H9 (cell line): Measurements from ENCODE around the gene ATP6V0A4. TPM values are rescaled to one million over a fixed set of nuclear protein-coding genes. Genes with fewer than 3 reads are reported as not detected.

ENCODE experiments used
- DNase-seq: peaks from one replicate; pipeline ENCODE4 v3.0.0-alpha.2; 2017
- H2AFZ ChIP-seq: one replicate; pipeline ENCODE4 v1.6.1; 2013; ENCODE audit warnings: mild to moderate bottlenecking, low read length, control low read depth, moderate library complexity
- H2AK5ac ChIP-seq: 2 replicates; pipeline ENCODE4 v1.6.1; 2013; ENCODE audit warnings: low read length, control low read depth, mixed read lengths; ENCODE audit not compliant: insufficient read length
- H2BK120ac ChIP-seq: one replicate; pipeline ENCODE4 v1.6.1; 2013; ENCODE audit warnings: low read depth, mild to moderate bottlenecking, low read length, control low read depth, inconsistent platforms; ENCODE audit not compliant: poor library complexity, severe bottlenecking
- H2BK12ac ChIP-seq: 2 replicates; pipeline ENCODE4 v1.6.1; 2013; ENCODE audit warnings: low read length, control low read depth, mixed read lengths, low read depth; ENCODE audit not compliant: insufficient read length
- H2BK15ac ChIP-seq: 2 replicates; pipeline ENCODE4 v1.6.1; 2013; ENCODE audit warnings: low read depth, low read length, control low read depth
- H2BK20ac ChIP-seq: one replicate; pipeline ENCODE4 v1.6.1; 2013; ENCODE audit warnings: low read depth, mild to moderate bottlenecking, low read length, control low read depth, inconsistent platforms; ENCODE audit not compliant: poor library complexity, severe bottlenecking
- H2BK5ac ChIP-seq: 2 replicates; pipeline ENCODE4 v1.6.1; 2013; ENCODE audit warnings: low read length, control low read depth, mixed read lengths; ENCODE audit not compliant: insufficient read length
- H3K14ac ChIP-seq: 2 replicates; pipeline ENCODE4 v1.6.1; 2013; ENCODE audit warnings: low read length, control low read depth; ENCODE audit not compliant: insufficient read depth
- H3K18ac ChIP-seq: 2 replicates; pipeline ENCODE4 v1.6.1; 2013; ENCODE audit warnings: low read depth, mild to moderate bottlenecking, mixed read lengths, low read length, control low read depth; ENCODE audit not compliant: insufficient read length
- H3K23ac ChIP-seq: 2 replicates; pipeline ENCODE4 v1.6.1; 2013; ENCODE audit warnings: low read length, control low read depth, mixed read lengths, low read depth; ENCODE audit not compliant: insufficient read length
- H3K23me2 ChIP-seq: 2 replicates; pipeline ENCODE4 v1.6.1; 2013; ENCODE audit warnings: low read depth, mild to moderate bottlenecking, mixed read lengths, low read length, control low read depth; ENCODE audit not compliant: insufficient read length, poor library complexity, severe bottlenecking
- H3K27ac ChIP-seq: 2 replicates; pipeline ENCODE4 v1.5.1; 2013; ENCODE audit warnings: low read length, control low read depth, mixed read lengths, low read depth; ENCODE audit not compliant: insufficient read length
- H3K27me3 ChIP-seq: 2 replicates; pipeline ENCODE4 v1.6.1; 2013; ENCODE audit warnings: low read length, control low read depth, inconsistent platforms; ENCODE audit not compliant: insufficient read depth
- H3K4ac ChIP-seq: 2 replicates; pipeline ENCODE4 v1.6.1; 2013; ENCODE audit warnings: low read depth, mild to moderate bottlenecking, control low read depth, inconsistent platforms, low read length, moderate library complexity
- H3K4me1 ChIP-seq: 2 replicates; pipeline ENCODE4 v1.6.1; 2013; ENCODE audit warnings: low read length, control low read depth, inconsistent platforms; ENCODE audit not compliant: insufficient read depth
- H3K4me2 ChIP-seq: 2 replicates; pipeline ENCODE4 v1.6.1; 2013; ENCODE audit warnings: low read length, control low read depth, mixed read lengths; ENCODE audit not compliant: insufficient read length, insufficient read depth
- H3K56ac ChIP-seq: 2 replicates; pipeline ENCODE4 v1.6.1; 2013; ENCODE audit warnings: low read depth, mild to moderate bottlenecking, mixed read lengths, low read length, control low read depth; ENCODE audit not compliant: insufficient read length
- H3K79me1 ChIP-seq: 2 replicates; pipeline ENCODE4 v1.6.1; 2013; ENCODE audit warnings: low read depth, mild to moderate bottlenecking, moderate library complexity, low read length, control low read depth, inconsistent platforms; ENCODE audit not compliant: insufficient read depth, poor library complexity, severe bottlenecking
- H3K79me2 ChIP-seq: 2 replicates; pipeline ENCODE4 v1.6.1; 2013; ENCODE audit warnings: low read length, control low read depth, inconsistent platforms; ENCODE audit not compliant: insufficient read depth
- H3K9ac ChIP-seq: 2 replicates; pipeline ENCODE4 v1.6.1; 2013; ENCODE audit warnings: low read length, control low read depth, mixed read lengths; ENCODE audit not compliant: insufficient read length; ENCODE audit errors: extremely low read depth
- H3K9me3 ChIP-seq: one replicate; pipeline ENCODE4 v1.6.1; 2013; ENCODE audit warnings: low read depth, low read length, inconsistent platforms; ENCODE audit not compliant: control insufficient read depth
- H3T11ph ChIP-seq: one replicate; pipeline ENCODE4 v1.6.1; 2013; ENCODE audit warnings: mild to moderate bottlenecking, low read length, control low read depth, inconsistent platforms
- H4K20me1 ChIP-seq: one replicate; pipeline ENCODE4 v1.6.1; 2013; ENCODE audit not compliant: control insufficient read depth, insufficient read length, insufficient read depth
- H4K5ac ChIP-seq: 2 replicates; pipeline ENCODE4 v1.6.1; 2013; ENCODE audit warnings: low read depth, mild to moderate bottlenecking, mixed read lengths, low read length, control low read depth; ENCODE audit not compliant: insufficient read length
- H4K8ac ChIP-seq: replicated peaks from 2 replicates; pipeline ENCODE4 v1.6.1; 2013; ENCODE audit warnings: low read length, control low read depth, mixed read lengths, low read depth; ENCODE audit not compliant: insufficient read length
- H4K91ac ChIP-seq: 2 replicates; pipeline ENCODE4 v1.6.1; 2013; ENCODE audit warnings: low read depth, mild to moderate bottlenecking, moderate library complexity, mixed read lengths, low read length, control low read depth; ENCODE audit not compliant: insufficient read length
- H3K27ac Mint-ChIP-seq, 3 experiments: 2 replicates in 2 of 3; 3 replicates in 1 of 3; pipeline ENCODE4 v1.8.0; 2020 to 2021; ENCODE audit warnings: mixed read lengths in 3 of 3, mild to moderate bottlenecking in 1 of 3, moderate library complexity in 1 of 3
- H3K27me3 Mint-ChIP-seq: 2 replicates; pipeline ENCODE4 v1.8.0; 2021; ENCODE audit warnings: low read depth, mild to moderate bottlenecking, moderate library complexity, mixed read lengths
- H3K36me3 Mint-ChIP-seq, 3 experiments: 2 replicates in 2 of 3; 3 replicates in 1 of 3; pipeline ENCODE4 v1.8.0; 2020 to 2021; ENCODE audit warnings: low read depth in 3 of 3, mixed read lengths in 3 of 3; ENCODE audit not compliant: insufficient read depth in 1 of 3
- H3K4me1 Mint-ChIP-seq, 2 experiments: 2 replicates each; pipeline ENCODE4 v1.8.0; 2020; ENCODE audit warnings: mixed read lengths in 2 of 2
- H3K4me3 Mint-ChIP-seq, 2 experiments: 2 replicates in 1 of 2; 3 replicates in 1 of 2; pipeline ENCODE4 v1.8.0; 2020 to 2021; ENCODE audit warnings: mild to moderate bottlenecking in 2 of 2, mixed read lengths in 2 of 2, moderate library complexity in 1 of 2
- H3K9me3 Mint-ChIP-seq, 2 experiments: 2 replicates in 1 of 2; 3 replicates in 1 of 2; pipeline ENCODE4 v1.8.0; 2020; ENCODE audit warnings: mild to moderate bottlenecking in 2 of 2, mixed read lengths in 2 of 2, moderate library complexity in 1 of 2
- CTCF ChIP-seq: fragments of 200-600 bp; sonication (generic); conservative IDR thresholded peaks from 3 replicates; pipeline ENCODE4 v1.8.0; 2021; ENCODE audit warnings: antibody characterized with exemption, mild to moderate bottlenecking
- WGBS: extraction: QIAGEN DNeasy Blood & Tissue Kit; methylation state at CpG from one replicate; pipeline ENCODE4 v1.1.7; 2013; ENCODE audit warnings: missing lambda C conversion rate, low lambda C conversion rate, mixed read lengths; ENCODE audit not compliant: insufficient read length; ENCODE audit errors: extremely low coverage; 5-methylcytosine and 5-hydroxymethylcytosine counted together
- total RNA-seq: library from RNA; stranded (reverse); gene quantifications from 2 replicates; pipeline ENCODE4 v1.2.1, GENCODE V29; 2021

The ATP6V0A4 gene
- total RNA-seq, 1 experiment from 2014 or later, result 0.79 TPM

GRCh38 chr7:138750473-138750872, 47.5 kb downstream of the ATP6V0A4 start:
- Histone ChIP-seq H3K9ac (no peak overlapping the region), H3T11ph (no peak overlapping the region), H3K14ac (no peak overlapping the region), H3K18ac (no peak overlapping the region), H3K23ac (no peak overlapping the region), H2BK5ac (no peak overlapping the region), H3K4ac (no peak overlapping the region), H2BK15ac (no peak overlapping the region), H2BK20ac (no peak overlapping the region), H2BK12ac (no peak overlapping the region), H3K4me2 (no peak overlapping the region), H4K5ac (no peak overlapping the region), H3K79me2 (no peaks in the 10 kb centered on the region), H3K9me3 (no peaks in the 10 kb centered on the region), H3K23me2 (no peaks in the 10 kb centered on the region), H3K79me1 (no peaks in the 10 kb centered on the region), H4K8ac (no peak overlapping the region), H2AFZ (no peak overlapping the region), H2AK5ac (no peak overlapping the region), H4K20me1 (no peaks in the 10 kb centered on the region), H3K27ac (no peak overlapping the region), H3K27me3 (no peaks in the 10 kb centered on the region), H3K4me1 (no peaks in the 10 kb centered on the region), H2BK120ac (no peak overlapping the region), H3K56ac (no peak overlapping the region), H4K91ac (no peak overlapping the region)
- H3K36me3 Mint-ChIP-seq, result no peaks in the 10 kb centered on the region
- no peak overlapping the region for H3K4me3 Mint-ChIP-seq
- WGBS, result no CpG with 5 or more reads among the region's 15 CpGs
- no peak for DNase-seq
- peaks cover 30 to 36% of the 10 kb centered on the region in 2 experiments for H3K4me1 Mint-ChIP-seq
- H3K27ac Mint-ChIP-seq, result no peak overlapping the region
- no peaks in the 10 kb centered on the region; the same call in 1 of the 2 replicates for H3K27me3 Mint-ChIP-seq
- H3K9me3 Mint-ChIP-seq, result no peaks in the 10 kb centered on the region
- TF ChIP-seq CTCF, result no peak
